Activated CD8-positive, alpha-beta memory T cell treated with anti-CD3 and anti-CD28 coated beads, Interleukin-2, amount 50 U/mL, for 24 hours (primary cell): Measurements from ENCODE around the gene AFF1.
"Not testable (repeated sequence)": the region's sequence is repeated elsewhere in the genome, so short reads cannot be mapped to it uniquely, and the experiment has no call there.

Experiments
- DNase-seq: peaks from one replicate; pipeline ENCODE4 v3.0.0-alpha.2; 2020; ENCODE audit errors: extremely low read depth

Gene AFF1

DNA sequence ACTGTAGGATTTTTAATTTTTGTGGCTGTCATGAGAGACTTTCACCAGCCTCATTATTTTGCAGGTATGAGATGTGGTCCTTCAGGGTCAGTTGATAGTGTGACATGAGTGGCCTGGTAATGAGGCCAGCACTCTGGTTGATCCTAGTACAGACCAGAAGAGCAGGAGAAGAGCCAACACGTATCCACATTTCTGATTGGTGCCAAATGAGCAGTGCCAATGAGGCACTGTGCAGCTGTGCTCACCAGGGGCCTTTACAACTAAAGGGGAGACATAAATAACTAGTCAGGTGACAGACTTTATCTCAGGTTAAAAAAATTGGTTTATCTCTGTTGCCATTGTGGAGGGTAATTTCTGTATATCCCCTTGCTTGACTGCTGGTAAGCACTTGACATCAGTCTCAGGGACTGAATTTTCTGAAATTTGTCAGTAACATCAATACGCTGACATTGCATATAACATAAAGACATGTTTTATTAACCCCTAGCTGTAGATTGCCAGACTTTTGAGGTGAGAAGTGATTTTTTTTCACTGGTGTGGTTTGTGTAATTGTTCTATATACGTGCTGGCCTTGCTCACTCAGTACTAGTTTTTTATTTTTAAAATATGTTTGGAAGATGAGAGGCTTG is 101.2 kb downstream of the AFF1 start:
- no peak for DNase-seq

DNA sequence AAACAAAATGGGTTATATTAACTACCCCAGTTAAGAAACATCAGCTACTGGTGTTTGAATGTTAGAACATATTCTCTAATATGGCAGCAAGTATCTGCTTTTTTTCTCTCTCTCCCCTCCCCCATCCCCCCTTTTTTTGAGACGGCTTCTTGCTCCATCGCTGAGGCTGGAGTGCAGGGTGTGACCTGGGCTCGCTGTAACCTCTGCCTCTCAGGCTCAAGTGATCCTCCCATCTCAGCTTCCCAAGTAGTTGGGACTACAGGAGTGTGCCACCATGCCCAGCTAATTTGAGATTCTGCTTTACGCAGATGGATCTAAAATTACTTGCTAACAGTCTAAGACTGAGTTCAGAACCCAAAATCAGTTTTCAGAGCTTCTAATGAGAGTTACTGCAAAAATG is 101.9 kb downstream of the AFF1 start:
- DNase-seq: no peak

DNA sequence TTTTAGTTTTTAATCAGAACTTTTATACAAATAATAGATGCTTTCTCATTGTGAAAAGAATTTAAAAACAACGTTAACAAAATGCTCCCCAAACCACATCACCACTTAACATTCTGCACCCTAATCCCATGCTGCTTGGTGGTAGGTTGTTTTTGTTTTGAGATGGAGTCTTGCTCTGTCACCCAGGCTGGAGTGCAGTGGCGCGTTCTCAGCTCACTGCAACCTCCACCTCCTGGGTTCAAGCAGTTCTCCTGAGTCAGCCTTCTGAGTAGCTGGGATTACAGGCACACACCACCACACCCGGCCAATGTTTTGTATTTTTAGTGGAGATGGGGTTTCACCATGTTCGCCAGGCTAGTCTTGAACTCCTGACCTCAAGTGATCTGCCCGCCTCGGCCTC is 102.4 kb downstream of the AFF1 start:
- not testable (repeated sequence) for DNase-seq

DNA sequence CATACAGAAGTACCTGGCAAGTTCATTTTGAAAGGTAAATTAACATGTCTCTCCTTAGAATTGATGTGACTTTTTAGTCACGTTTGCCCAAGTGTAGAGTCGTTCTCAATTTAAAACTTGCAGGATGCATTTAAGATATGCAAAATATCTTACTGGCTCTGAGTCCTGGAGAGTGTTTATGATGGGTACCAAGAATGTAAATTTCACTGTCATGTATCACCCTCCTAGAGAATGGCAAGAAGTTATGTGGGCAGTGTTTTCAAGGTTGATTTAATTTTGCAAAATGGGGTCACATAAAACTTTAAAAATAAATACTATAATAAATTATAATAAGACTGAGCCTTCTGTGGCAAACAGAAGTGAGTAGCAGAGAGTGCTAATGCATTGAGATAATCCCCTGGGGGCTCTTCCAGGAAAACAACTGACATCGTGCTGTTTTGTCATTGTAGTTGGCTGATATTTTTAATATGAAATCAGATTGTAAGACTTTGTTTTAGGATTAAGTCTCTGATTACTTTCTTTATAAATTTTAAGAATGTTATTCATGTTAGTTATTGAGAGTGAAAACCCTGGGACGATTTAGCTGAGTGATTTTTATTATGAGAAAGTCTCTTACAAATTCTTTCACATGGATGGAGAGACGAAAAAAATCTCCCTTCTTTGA is 103.0 kb downstream of the AFF1 start:
- DNase-seq: no peak

DNA sequence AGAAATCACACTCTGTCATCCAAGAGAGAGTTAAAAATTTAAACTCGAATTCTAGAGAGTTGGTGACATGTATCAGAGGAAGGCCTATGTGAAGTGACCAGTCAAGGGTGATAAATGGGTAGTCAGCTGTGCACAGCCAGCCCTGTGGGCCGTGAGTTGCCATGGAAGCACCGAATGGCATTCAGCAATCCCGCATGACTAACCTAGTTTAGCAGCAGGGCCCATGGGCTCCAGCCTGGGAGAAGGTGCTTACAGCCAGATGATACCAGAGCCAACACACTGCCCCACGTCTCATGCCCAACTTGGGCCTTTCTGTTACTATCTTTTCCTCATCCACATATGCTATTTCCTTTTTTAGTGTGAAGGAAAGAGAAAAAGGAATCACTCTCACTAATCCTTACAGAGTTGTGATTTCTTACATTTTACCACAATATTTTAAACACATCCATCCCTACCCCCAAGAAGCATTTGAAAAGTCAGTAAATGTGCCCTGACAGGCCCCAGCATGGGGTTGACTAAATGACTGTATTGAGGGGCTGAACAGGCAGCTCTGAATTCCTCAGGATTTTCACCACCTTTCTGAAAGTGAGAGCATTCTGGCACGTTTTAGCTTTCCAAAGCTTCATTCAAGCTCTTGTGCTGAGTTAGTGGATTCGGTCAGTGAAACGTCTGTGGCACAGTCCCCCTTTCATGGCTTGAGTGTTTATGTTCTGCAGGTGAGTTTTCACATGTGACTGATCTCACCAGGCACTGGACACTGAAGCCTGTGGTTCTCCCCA is 104.2 kb downstream of the AFF1 start:
- DNase-seq: no peak

DNA sequence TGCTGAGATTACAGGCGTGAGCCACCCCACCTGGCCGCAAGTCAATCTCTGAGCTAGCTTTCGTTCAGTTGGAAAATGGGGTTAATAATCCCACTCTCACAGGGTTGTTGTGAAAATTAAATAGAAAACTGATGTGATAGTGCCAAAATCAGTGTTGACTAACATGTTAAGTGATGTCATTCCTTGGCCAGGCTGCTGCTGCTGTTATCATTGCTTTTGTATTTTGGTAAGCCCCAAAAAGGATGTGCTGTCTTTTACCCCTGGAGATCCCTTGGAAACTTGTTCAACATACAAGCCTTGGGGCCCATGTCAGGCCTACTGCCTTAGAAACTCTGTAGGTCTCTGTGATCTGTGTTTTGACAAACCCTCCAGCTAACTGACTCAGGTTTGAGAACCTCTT is 106.3 kb downstream of the AFF1 start:
- DNase-seq: no peak

DNA sequence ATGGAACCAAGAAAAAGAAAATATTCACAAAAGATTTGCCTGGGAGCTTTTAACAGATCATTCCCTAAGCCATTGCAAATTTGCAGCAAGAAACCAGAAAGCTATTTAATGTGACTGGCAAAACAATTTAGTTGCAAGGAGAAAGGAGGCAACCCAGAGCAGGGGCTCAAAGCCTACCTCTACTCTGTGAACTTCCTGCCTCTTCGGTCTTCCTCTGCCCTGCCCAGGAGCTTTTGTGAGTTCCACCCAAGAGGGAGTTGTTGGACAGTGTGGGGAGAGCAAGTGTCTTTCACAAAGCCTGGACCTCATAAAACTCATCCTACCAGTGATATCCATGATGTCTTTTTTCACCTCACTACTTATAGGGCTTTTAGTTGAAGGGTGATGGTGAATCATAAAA is 107.4 kb downstream of the AFF1 start:
- DNase-seq: no peak

DNA sequence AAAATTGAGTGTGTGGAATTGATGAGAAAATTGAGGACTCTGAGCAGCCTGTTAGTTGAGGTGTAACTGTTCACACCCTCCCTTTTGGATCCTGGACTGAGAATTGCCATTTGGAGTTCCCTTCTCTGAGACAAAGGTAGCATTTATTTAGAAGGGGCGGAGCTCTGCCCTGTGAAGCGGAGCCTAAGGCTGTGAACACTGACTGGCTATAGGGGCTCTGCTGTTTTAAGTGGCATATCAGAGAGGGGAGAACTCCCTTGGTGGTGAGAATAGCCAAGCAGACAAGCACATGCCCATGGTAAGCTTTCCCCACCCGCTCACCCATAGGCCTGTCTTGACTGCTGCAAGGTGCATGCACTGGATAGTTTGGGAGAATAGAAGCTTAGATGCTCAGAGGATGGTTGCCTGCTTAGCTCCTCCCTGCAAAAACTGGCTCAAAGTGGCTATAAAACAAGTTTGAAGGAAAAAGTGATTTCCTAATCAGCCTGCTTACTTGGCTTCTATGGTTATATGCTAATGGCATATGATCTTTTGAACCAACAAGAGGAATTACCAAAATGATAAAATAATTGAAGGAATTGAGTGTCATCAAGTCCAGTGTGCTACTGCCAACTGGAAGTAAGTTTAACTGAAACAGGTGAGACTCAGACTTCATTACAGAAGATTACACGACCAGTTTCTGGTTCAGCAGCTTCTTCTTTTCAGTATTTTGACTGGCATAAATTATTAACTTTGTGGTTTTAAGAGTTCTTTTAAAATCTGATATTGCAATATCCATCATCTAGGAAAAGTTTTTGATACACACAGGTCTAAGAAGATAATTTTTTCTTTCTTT is 108.4 kb downstream of the AFF1 start:
- no peak for DNase-seq

DNA sequence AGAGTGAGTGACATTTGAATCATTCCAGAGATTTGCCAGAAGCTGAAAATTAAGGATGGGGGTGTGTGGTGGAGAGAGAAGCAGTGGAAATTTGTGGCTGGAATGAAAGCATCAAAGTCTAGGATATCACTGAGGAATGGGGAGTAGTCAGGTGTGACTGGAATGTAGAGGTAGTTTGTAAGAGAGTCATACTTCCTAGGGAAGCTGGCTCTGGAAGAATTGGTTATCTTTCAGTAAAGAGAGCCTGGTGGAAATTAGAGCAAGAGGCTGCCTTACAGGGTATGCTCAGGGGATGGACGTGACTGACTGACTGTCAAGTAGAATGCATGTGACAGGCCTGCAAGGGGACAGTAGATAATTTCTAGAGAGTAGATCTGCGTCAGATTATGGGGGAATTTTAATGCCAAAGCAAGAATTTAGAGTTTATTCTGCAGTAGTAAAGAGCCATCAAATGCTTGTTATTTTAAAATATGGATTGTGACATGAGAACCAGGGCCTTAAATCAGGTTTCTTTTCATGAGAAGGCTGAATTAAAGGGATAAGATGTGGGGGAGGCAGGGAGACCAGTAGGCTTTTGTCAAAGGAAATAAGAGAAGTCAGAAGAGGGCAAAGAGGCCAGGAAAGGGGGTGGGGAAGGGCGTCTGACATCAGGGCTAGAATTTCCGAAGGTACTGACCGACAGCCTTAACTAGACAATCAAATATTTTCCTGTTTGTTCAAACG is 109.9 kb downstream of the AFF1 start:
- DNase-seq: no peak

DNA sequence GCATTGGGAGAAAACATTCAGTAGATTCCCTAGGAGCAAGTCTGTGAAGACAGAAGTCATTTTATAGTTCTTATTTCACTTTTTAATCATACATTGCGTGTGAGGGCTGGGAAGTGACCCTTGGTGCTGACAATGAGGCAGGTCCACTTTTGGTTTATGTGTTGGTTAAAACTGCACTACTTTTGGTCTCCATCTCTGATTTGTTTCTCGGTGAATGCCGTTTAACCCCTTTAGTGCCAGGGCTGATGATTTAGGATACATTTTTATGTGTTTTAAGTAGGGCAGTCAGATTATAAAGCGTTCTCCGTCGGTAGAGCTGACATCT is 110.4 kb downstream of the AFF1 start:
- no peak for DNase-seq

DNA sequence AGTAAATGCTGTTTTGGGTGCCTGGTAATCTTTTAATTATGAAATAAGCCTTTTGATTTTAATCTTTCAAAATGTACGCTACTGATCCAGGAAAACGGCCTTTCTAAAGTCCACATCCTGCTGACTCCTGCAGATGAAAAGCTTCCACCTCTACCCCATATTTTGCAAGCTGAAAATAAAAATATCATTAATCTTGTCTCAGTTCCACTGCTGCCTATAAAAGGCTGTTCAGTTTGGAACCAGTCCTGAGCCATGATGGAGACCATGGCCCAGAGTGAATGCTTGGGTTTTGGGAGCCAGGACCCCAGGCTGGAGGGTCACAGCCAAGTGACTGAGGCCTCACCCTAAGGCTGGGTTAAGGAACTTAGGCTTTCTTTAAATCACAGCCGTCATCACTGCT is 110.8 kb downstream of the AFF1 start:
- DNase-seq: no peak

DNA sequence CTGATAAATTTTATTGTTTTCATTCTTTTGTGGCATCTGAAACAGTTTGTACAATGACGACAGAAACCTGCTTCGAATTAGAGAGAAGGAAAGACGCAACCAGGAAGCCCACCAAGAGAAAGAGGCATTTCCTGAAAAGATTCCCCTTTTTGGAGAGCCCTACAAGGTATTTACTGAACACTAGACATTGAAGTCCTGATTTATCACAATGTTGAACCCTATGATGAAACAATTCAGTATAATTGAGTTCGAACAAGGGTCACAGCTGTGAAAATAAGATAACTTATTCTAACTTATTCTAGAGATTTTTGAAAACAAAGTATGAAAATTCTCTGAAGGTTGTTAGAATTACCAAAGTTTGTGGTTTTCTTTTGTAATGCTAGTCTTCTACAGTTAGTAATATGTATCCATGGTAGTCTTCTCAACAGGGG is 111.3 kb downstream of the AFF1 start:
- DNase-seq: no peak

DNA sequence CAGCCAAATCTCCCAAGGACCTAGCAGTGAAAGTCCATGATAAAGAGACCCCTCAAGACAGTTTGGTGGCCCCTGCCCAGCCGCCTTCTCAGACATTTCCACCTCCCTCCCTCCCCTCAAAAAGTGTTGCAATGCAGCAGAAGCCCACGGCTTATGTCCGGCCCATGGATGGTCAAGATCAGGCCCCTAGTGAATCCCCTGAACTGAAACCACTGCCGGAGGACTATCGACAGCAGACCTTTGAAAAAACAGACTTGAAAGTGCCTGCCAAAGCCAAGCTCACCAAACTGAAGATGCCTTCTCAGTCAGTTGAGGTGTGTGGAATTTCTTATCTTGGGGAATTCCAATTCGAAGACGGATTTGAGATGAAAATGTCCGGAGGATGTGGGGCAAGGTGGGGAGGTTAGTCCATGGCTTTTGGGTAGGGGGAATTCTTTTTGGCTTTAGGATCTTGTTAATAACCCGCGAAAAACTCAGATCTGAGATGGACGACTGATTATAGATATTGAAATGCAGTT is 112.5 kb downstream of the AFF1 start:
- DNase-seq: no peak

DNA sequence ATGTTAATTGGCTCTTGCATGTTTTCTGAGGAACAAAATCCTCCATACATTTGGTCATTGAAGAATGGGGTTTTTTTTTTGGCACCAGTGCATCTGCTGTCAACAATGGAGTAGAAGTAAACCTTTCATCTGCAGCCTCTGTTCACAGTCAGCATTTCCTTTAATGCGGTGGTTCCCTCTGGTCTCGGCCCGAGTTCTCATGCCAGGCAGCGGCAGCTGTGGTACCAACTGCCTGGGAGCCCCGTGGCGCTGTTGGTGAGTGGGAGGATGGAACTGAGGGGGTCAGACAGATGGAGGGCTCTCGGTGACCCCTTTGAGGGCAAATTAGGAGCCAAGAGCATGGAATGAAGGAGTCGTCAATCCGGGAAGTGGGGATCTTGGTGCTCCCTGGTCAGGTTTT is 114.7 kb downstream of the AFF1 start:
- no peak for DNase-seq

DNA sequence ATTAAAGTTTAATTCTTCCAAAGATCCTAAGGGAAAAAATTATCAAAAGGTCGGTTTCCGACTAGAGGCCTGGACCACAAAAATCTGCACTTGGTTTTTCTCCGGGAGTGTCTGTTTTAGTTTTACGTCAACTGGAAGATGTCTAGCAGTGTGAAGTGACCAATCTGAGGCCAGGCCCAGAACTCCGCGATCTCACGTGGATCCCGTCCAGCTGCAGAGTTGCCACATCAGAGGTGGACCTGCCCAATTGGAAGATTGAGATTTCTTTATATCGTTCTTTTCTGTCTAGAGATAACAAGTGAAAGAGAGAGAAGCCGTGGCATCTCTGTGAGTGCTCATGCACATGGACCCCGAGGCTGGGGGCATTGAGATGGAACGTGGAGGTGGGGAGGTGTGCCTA is 115.8 kb downstream of the AFF1 start:
- no peak for DNase-seq

DNA sequence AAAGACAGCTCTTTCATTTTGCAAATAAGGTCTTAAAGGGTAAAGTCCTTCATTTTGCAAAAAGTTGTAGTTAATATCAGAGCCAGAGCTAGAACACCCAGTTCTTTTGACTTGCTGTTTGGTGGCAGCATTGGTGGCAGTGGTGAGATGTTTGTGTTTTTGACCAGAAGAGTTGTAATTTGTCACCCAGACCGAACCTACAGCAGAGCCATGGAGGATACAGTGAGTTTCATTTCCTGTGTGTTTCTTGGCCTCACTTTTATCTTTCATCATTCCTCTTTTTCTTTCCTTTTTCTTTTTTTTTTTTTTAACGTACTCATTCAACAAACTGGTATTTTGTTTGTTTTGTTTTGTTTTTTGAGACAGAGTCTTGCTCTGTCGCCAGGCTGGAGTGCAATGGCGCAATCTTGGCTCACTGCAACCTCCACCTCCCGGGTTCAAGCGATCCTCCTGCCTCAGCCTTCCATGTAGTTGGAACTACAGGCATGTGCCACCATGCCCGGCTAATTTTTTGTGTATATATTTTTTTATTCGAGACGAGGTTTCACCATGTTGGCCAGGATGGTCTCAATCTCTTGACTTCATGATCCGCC is 116.4 kb downstream of the AFF1 start:
- no peak for DNase-seq

DNA sequence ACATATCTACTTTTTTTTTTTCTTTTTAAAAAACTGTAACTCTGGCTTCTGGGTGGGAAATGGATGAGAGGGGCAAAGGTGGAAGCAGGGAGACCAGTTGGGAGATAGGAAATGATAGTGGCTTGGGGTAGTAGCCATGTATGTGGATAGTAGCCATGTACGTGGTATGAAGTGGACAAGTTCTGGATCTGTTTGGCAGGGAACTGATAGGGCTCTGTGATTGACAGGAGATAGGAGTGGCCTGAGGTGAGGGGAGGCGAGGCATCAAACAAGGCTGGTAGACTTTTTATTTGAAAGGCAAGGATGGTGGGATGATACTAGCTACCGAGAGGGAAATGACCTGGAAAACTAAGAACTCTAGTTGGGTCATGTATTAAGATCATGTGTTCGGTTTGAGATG is 117.8 kb downstream of the AFF1 start:
- no peak for DNase-seq

DNA sequence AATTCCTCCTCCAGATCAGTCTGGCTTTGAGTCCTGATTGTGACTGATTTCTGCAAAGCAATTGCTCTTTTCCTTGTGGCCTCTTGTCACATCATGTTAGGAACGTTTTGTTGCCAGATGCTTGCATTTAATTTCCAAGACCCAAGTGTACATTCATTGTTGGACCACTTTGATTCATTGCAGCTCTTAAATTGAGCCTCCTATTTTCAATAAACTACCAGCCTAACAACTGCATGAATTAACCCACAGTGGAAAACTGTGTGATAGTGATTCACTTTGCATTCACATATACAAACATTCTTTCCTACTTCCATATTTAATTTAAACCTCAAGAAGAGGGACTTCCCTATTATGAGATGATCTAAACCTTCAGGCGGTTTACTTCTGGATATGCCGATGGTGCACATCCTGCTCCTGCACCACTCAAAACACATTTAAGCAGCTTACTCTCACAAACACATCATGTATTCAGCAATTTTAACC is 118.4 kb downstream of the AFF1 start:
- DNase-seq: no peak

DNA sequence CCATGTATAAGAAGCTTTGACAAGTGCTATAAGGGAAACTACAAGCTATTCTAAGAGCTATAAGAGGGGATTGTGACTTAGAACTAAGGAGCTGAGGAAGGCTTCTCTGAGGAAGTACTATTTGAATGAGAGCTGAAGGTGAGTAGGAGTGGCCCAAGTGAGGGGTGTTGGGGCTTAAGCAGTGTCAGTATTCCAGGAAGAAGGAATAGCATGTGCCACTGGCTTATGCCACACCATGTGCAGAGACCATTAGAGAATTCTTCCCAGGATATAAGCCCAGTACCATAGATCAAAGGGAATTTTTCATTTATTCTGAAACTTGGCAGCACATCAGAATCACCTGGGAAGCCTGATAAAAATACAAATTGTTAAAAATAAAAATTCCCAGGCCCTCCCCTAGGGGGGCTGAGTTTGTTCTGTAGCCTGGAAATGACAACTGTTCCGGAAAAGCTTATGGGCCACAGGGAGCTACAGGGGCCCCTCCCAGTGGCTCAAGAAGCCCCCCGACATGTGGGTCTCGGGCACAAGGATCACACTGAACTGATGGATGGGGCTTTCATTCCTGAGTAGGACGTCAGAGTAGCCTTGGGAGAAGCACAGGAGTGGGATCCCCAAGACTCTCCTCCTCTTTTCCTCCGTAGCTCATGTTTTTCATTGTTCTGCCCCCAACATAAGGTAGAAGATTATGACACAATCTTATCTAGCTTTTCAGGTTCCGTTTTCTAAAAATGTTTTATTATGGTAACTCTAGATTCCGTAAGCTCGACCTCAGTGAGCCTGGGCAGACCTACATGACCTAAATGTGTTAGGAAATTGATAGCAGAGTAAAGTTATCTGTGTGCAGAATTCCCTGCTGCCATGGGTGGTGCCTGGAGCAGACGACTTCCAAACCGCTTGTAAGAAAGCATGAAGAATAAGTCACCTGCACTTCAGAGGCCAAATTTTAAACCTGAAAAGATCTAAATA is 119.3 kb downstream of the AFF1 start:
- no peak for DNase-seq

DNA sequence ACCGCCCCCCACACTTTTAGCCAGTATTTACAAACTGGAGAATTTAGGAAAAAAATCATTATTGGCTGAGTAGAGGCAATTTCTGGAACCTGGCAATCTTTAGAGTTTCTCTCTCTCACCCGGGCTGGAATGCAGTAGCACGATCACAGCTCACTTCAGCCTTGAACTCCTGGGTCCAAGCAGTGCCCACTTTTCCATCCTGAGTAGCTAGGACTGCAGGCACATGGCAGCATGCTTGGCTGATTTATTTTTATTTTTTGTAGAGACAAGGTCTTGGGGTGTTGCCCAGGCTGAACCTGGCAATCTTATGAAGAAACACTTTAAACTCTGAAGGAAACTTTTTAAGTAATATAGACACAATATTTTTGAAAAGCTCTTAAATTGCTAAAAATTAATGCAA is 120.1 kb downstream of the AFF1 start:
- no peak for DNase-seq
